Colonic mucosa (tissue), 4 donors: ENCODE measurements around the gene SLC16A1. TPM values are rescaled to one million over a fixed set of nuclear protein-coding genes. Genes with fewer than 3 reads are reported as not detected.
A peak's percentile ranks its signal among the peaks of the same experiment; 100 is the strongest.

ENCODE experiments used
- DNase-seq: peaks from one replicate; pipeline ENCODE4 v3.0.0-alpha.2; 2020
- H3K27ac ChIP-seq: fragments of 200-600 bp; one replicate; pipeline ENCODE4 v1.8.0; 2021
- H3K27me3 ChIP-seq: fragments of 200-600 bp; one replicate; pipeline ENCODE4 v1.8.0; 2021
- H3K36me3 ChIP-seq: fragments of 200-600 bp; one replicate; pipeline ENCODE4 v1.8.0; 2021
- H3K4me1 ChIP-seq: fragments of 200-600 bp; one replicate; pipeline ENCODE4 v1.8.0; 2021; ENCODE audit warnings: mild to moderate bottlenecking
- H3K4me3 ChIP-seq: fragments of 200-600 bp; one replicate; pipeline ENCODE4 v1.8.0; 2021
- H3K9ac ChIP-seq, 2 donors: one replicate each; pipeline ENCODE4 v1.7.0; 2013; ENCODE audit warnings: control low read depth in 2 of 2, low read depth in 2 of 2, low read length in 2 of 2
- H3K9me3 ChIP-seq: fragments of 200-600 bp; one replicate; pipeline ENCODE4 v1.8.0; 2021
- CTCF ChIP-seq: fragments of 200-600 bp; IDR thresholded peaks from one replicate; pipeline ENCODE4 v1.8.0; 2022; ENCODE audit warnings: antibody characterized with exemption, mild to moderate bottlenecking
- intact Hi-C: fragments of 100-400 bp; cut with DNase I; formaldehyde crosslinking; loops from one replicate; pipeline ENCODE4 v1.14.1; 2022
- total RNA-seq, 2 donors: library from RNA; stranded (reverse); fragmentation: NEBNext Ultra II Directional in 1 of 2; extraction: Animal tissue kit (Norgen Biotek cat#: 25700) in 1 of 2; gene quantifications; one replicate each; pipeline ENCODE4 v1.2.1, GENCODE V29; 2021
- donor health status: healthy.
- donor health status: DM: no; HTN: no; CAD: no.
- donor health status: DM: no; HTN: no; CAD: no.

SLC16A1 gene
- total RNA-seq, 2 donors from 2014 or later, result 71.8 to 92.4 TPM

- Histone ChIP-seq H3K9me3 (no peaks in the 10 kb centered on the region), H3K36me3 (no peaks in the 10 kb centered on the region), H3K27me3 (no peaks in the 10 kb centered on the region), H3K27ac (peak overlapping the region; percentile 68), H3K4me3 (no peak overlapping the region), H3K4me1 (no peaks in the 10 kb centered on the region), H3K9ac (peak overlapping the region in 1 of 2 donors; percentile 56)
- intact Hi-C loops, result no loop called here
- DNase-seq, result peak; percentile 77
- no peak for TF ChIP-seq CTCF
Measured at GRCh38 chr1:112905395-112906149, 50.4 kb downstream of the SLC16A1 start.

GRCh38 chr1:112904831-112905261, 51.1 kb downstream of the SLC16A1 start:
- Histone ChIP-seq H3K9me3 (no peaks in the 10 kb centered on the region), H3K9ac (no peak overlapping the region), H3K27ac (peak overlapping the region; percentile 68), H3K36me3 (no peaks in the 10 kb centered on the region), H3K4me1 (no peaks in the 10 kb centered on the region), H3K4me3 (no peak overlapping the region), H3K27me3 (no peaks in the 10 kb centered on the region)
- TF ChIP-seq CTCF, result no peak
- intact Hi-C loops, result no loop called here
- DNase-seq, result peak; percentile 81

- Histone ChIP-seq H3K9me3 (no peaks in the 10 kb centered on the region), H3K36me3 (no peaks in the 10 kb centered on the region), H3K4me3 (no peak overlapping the region), H3K4me1 (no peaks in the 10 kb centered on the region), H3K27me3 (no peaks in the 10 kb centered on the region), H3K27ac (peak overlapping the region; percentile 68), H3K9ac (no peak overlapping the region)
- DNase-seq, result no peak
- TF ChIP-seq CTCF, result no peak
- intact Hi-C loops, result no loop called here
Measured at GRCh38 chr1:112904071-112904830, 51.7 kb downstream of the SLC16A1 start.

GRCh38 chr1:112902221-112902620, 53.8 kb downstream of the SLC16A1 start:
- H3K9me3 ChIP-seq, result no peaks in the 10 kb centered on the region
- H3K27ac ChIP-seq, result no peak overlapping the region

GRCh38 chr1:112901387-112901786, 54.6 kb downstream of the SLC16A1 start:
- H3K4me3 ChIP-seq, result no peak overlapping the region
- intact Hi-C loops, result no loop called here
- no peaks in the 10 kb centered on the region for H3K9me3 ChIP-seq
- no peaks in the 10 kb centered on the region for H3K27me3 ChIP-seq
- DNase-seq, result no peak
- no peak overlapping the region for H3K9ac ChIP-seq
- no peaks in the 10 kb centered on the region for H3K4me1 ChIP-seq
- no peak for TF ChIP-seq CTCF
- H3K36me3 ChIP-seq, result no peaks in the 10 kb centered on the region
- H3K27ac ChIP-seq, result no peak overlapping the region

More at GRCh38 chr1:112902221-112902620, 53.8 kb downstream of the SLC16A1 start:
- TF ChIP-seq CTCF, result no peak
- DNase-seq, result no peak
- Histone ChIP-seq H3K9ac (no peak overlapping the region), H3K27me3 (no peaks in the 10 kb centered on the region), H3K4me3 (no peak overlapping the region), H3K36me3 (no peaks in the 10 kb centered on the region), H3K4me1 (no peaks in the 10 kb centered on the region)
- intact Hi-C loops, result no loop called here
